ENCODE measurements around the gene ZFP3.
"Not testable (repeated sequence)": the region's sequence is repeated elsewhere in the genome, so short reads cannot be mapped to it uniquely, and the experiment has no call there.

ZFP3 gene

DNA sequence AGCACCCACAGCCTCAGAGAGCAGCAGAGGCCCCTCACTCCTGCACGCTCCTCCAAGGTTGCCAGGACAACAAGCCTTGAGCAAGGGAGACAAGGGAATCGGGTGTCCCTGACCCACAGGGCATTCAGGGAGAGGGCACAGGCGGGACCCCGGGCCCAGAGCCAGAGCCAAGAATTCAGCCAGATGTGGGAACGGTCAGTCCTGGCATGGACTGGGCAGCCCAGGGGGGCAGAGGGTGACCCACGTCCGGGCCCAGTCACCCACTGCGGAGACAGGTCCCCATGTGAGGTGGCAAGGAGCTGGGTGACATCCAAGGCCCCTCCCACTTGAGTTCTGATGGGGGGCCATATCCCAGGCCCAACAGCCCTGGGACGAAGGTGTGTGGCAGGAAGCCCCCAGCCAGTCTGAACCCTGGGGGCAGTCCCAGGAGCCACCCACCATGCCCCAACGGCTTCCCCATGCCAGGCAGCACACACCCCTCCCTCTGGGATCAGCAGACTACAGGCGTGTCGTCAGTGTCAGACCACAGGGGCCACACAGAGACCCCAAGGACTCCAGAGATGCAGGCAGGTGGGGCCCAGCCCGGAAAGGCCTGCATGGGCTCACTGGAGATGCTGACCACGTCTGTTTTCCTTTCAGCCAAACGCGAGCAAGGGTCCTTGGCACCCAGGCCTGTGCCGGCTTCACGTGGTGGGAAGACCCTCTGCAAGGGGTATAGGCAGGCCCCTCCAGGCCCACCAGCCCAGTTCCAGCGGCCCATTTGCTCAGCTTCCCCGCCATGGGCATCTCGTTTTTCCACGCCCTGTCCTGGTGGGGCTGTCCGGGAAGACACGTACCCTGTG is 60.6 kb downstream of the ZFP3 start:
- DNase-seq (ENCODE audit: insufficient read length) (no peak), FAIRE-seq (no peak)
- TF ChIP-seq TAF1 (IDR thresholded peaks at IDR 0.05; ENCODE audit: borderline replicate concordance, low read depth, low read length) (no peak), POLR2A (IDR thresholded peaks at IDR 0.05; ENCODE audit: low read depth, low read length) (no peak), POLR2AphosphoS5 (IDR thresholded peaks at IDR 0.05; ENCODE audit: low read depth, low read length) (no peak)

GRCh38 chr17:5139458-5139732 is 61.1 kb downstream of the ZFP3 start:
- FAIRE-seq: no peak
- no peak for DNase-seq (ENCODE audit: insufficient read length)
- TF ChIP-seq POLR2AphosphoS5 (IDR thresholded peaks at IDR 0.05; ENCODE audit: low read depth, low read length) (no peak), POLR2A (IDR thresholded peaks at IDR 0.05; ENCODE audit: low read depth, low read length) (no peak), TAF1 (IDR thresholded peaks at IDR 0.05; ENCODE audit: borderline replicate concordance, low read depth, low read length) (no peak)

GRCh38 chr17:5142877-5143276 is 64.6 kb downstream of the ZFP3 start:
- FAIRE-seq; DNase-seq (ENCODE audit: insufficient read length): not testable (repeated sequence)
